Measurements from ENCODE around the gene PLRG1.

Gene PLRG1

GRCh38 chr4:154562697-154563254, 12.6 kb upstream of the PLRG1 start, which contains the start of gene FGB:
Gene FGB, plus strand, starts transcription at chr4:154563011. Its CDS starts 8 bp downstream, at chr4:154563019.
- no peaks in the 10 kb centered on the region for H4K20me1 ChIP-seq (ENCODE audit: control insufficient read depth, insufficient read depth, low read depth, low read length)
- no peak within 1 kb of the TSS for H3K27ac ChIP-seq (ENCODE audit: low read depth, low read length)
- no peaks in the 10 kb centered on the region; the same call in 1 of the 2 replicates for H3K27me3 ChIP-seq (ENCODE audit: control insufficient read depth, low read length)
- H3K9me3 ChIP-seq (ENCODE audit: control insufficient read depth, insufficient read depth, low read length), result no peaks in the 10 kb centered on the region
- H3K4me1 ChIP-seq (ENCODE audit: control insufficient read depth, low read length), result no peaks in the 10 kb centered on the region
- H3K4me2 ChIP-seq (ENCODE audit: low read length), result no peak within 1 kb of the TSS
- H3K9me2 ChIP-seq (replicated peaks; ENCODE audit: control insufficient read depth, low read length), result no peaks in the 10 kb centered on the region
- no peaks in the 10 kb centered on the region for H3K36me3 ChIP-seq (ENCODE audit: control insufficient read depth, low read length)
- H3K4me3 ChIP-seq (ENCODE audit: low read length), result no peak within 1 kb of the TSS
- H3F3A ChIP-seq (ENCODE audit: control insufficient read depth, insufficient read depth), result no peaks in the 10 kb centered on the region
- TF ChIP-seq EZH2phosphoT487 (IDR thresholded peaks at IDR 0.05; ENCODE audit: borderline replicate concordance, low read length), result no peak
- TF ChIP-seq, protein P1, sequence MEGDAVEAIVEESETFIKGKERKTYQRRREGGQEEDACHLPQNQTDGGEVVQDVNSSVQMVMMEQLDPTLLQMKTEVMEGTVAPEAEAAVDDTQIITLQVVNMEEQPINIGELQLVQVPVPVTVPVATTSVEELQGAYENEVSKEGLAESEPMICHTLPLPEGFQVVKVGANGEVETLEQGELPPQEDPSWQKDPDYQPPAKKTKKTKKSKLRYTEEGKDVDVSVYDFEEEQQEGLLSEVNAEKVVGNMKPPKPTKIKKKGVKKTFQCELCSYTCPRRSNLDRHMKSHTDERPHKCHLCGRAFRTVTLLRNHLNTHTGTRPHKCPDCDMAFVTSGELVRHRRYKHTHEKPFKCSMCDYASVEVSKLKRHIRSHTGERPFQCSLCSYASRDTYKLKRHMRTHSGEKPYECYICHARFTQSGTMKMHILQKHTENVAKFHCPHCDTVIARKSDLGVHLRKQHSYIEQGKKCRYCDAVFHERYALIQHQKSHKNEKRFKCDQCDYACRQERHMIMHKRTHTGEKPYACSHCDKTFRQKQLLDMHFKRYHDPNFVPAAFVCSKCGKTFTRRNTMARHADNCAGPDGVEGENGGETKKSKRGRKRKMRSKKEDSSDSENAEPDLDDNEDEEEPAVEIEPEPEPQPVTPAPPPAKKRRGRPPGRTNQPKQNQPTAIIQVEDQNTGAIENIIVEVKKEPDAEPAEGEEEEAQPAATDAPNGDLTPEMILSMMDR (IDR thresholded peaks at IDR 0.05; ENCODE audit: low read depth, low read length, poor library complexity, severe bottlenecking), result no peak
- no peaks in the 10 kb centered on the region for H3K79me2 ChIP-seq (ENCODE audit: control insufficient read depth, low read length)

DNA sequence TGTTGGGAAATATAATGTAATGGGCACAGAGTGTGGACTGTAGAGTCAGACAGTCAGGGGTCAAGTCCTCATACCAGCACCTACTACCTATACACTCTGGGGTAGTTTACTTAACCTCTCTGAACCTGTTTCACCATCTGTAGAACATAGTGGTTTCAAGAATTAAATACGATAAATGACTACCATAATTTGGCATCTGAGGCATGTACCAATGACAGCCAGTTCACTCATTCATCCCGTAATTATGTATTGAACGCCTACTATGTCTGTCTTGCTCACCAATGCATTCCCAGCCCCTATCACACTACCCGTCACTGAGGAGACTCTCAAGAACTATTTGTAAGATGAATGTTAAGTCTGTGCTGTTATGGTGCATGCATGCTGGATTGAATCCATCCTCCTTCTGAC, 10.6 kb upstream of the PLRG1 start:
- Histone ChIP-seq H3K27ac (ENCODE audit: low read depth, low read length) (no peak overlapping the region), H3K4me1 (ENCODE audit: control insufficient read depth, low read length) (no peaks in the 10 kb centered on the region), H3K79me2 (ENCODE audit: control insufficient read depth, low read length) (no peaks in the 10 kb centered on the region), H4K20me1 (ENCODE audit: control insufficient read depth, insufficient read depth, low read depth, low read length) (no peaks in the 10 kb centered on the region), H3K9me2 (replicated peaks; ENCODE audit: control insufficient read depth, low read length) (no peaks in the 10 kb centered on the region), H3K36me3 (ENCODE audit: control insufficient read depth, low read length) (no peaks in the 10 kb centered on the region), H3F3A (ENCODE audit: control insufficient read depth, insufficient read depth) (no peaks in the 10 kb centered on the region), H3K27me3 (ENCODE audit: control insufficient read depth, low read length) (no peaks in the 10 kb centered on the region), H3K9me3 (ENCODE audit: control insufficient read depth, insufficient read depth, low read length) (no peaks in the 10 kb centered on the region), H3K4me3 (ENCODE audit: low read length) (no peak overlapping the region), H3K4me2 (ENCODE audit: low read length) (no peak overlapping the region)
- TF ChIP-seq EZH2phosphoT487 (IDR thresholded peaks at IDR 0.05; ENCODE audit: borderline replicate concordance, low read length), result no peak
- TF ChIP-seq, protein P1 (IDR thresholded peaks at IDR 0.05; ENCODE audit: low read depth, low read length, poor library complexity, severe bottlenecking), result no peak

DNA sequence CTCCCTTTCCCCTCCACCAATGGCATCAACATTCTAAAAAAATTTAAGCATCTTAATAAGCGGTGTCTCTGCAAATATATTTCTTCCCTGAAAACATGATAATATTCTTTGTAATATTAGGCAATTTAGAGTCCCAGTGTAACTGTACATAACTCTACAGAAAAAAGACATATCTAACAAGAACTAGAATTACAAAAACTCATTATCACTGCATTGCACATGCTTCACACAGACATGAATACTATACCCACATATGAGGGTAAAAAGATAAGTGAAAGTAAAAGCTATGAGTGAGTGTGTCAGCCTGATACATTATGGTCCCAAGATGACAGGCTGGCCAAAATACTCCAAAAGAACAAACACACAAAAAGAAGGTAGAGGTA, 10.2 kb upstream of the PLRG1 start:
- no peak for TF ChIP-seq EZH2phosphoT487 (IDR thresholded peaks at IDR 0.05; ENCODE audit: borderline replicate concordance, low read length)
- TF ChIP-seq, protein P1 (IDR thresholded peaks at IDR 0.05; ENCODE audit: low read depth, low read length, poor library complexity, severe bottlenecking), result no peak
- Histone ChIP-seq H3F3A (ENCODE audit: control insufficient read depth, insufficient read depth) (no peaks in the 10 kb centered on the region), H3K27me3 (ENCODE audit: control insufficient read depth, low read length) (no peaks in the 10 kb centered on the region), H3K4me2 (ENCODE audit: low read length) (no peak overlapping the region), H4K20me1 (ENCODE audit: control insufficient read depth, insufficient read depth, low read depth, low read length) (no peaks in the 10 kb centered on the region), H3K27ac (ENCODE audit: low read depth, low read length) (no peak overlapping the region), H3K36me3 (ENCODE audit: control insufficient read depth, low read length) (no peaks in the 10 kb centered on the region), H3K79me2 (ENCODE audit: control insufficient read depth, low read length) (no peaks in the 10 kb centered on the region), H3K4me1 (ENCODE audit: control insufficient read depth, low read length) (no peaks in the 10 kb centered on the region), H3K4me3 (ENCODE audit: low read length) (no peak overlapping the region), H3K9me3 (ENCODE audit: control insufficient read depth, insufficient read depth, low read length) (no peaks in the 10 kb centered on the region), H3K9me2 (replicated peaks; ENCODE audit: control insufficient read depth, low read length) (no peaks in the 10 kb centered on the region)
